H1 (cell line): Measurements from ENCODE around the gene KISS1.

ENCODE experiments used
- CREB1 ChIP-seq: IDR thresholded peaks from 2 replicates; pipeline ENCODE4 v1.6.1; 2012; ENCODE audit warnings: inconsistent platforms
- HDAC2 ChIP-seq, 2 experiments: fragments of 300-600 bp in 1 of 2; sonication (generic) in 1 of 2; IDR thresholded peaks; 2 replicates each; pipeline ENCODE4 v1.6.1; 2011 to 2012; ENCODE audit warnings: low read depth in 2 of 2, low read length in 2 of 2, mild to moderate bottlenecking in 2 of 2, moderate library complexity in 2 of 2, borderline replicate concordance in 1 of 2, inconsistent platforms in 1 of 2
- MAX ChIP-seq: IDR thresholded peaks from 2 replicates; pipeline ENCODE4 v1.6.1; 2012; ENCODE audit warnings: inconsistent platforms
- RAD21 ChIP-seq, 2 experiments: IDR thresholded peaks in 1 of 2; conservative IDR thresholded peaks in 1 of 2; 2 replicates each; pipeline ENCODE4 v1.6.1; 2011; ENCODE audit warnings: low read depth in 2 of 2, low read length in 2 of 2, improper control_type of control experiment in 1 of 2, inconsistent platforms in 1 of 2, mild to moderate bottlenecking in 1 of 2, moderate library complexity in 1 of 2
- SIN3A ChIP-seq, 2 experiments: IDR thresholded peaks in 1 of 2; conservative IDR thresholded peaks in 1 of 2; 2 replicates each; pipeline ENCODE4 v1.6.1; 2011 to 2012; ENCODE audit warnings: low read length in 2 of 2, improper control_type of control experiment in 1 of 2, low read depth in 1 of 2, mild to moderate bottlenecking in 1 of 2
- TF ChIP-seq, protein P1 (sequence below): IDR thresholded peaks from 2 replicates; pipeline ENCODE4 v1.6.1; 2012; ENCODE audit warnings: low read length, inconsistent platforms

GRCh38 chr1:204152310-204153044 lies 43.8 kb downstream of the KISS1 start:
- TF ChIP-seq HDAC2 (IDR thresholded peaks at IDR 0.05; ENCODE audit: borderline replicate concordance in 1 of 2, low read depth in 2 of 2, low read length in 2 of 2) (no peak), RAD21 (IDR thresholded peaks at IDR 0.05 in 1 of 2, conservative IDR thresholded peaks at IDR 0.05 in 1 of 2; ENCODE audit: low read depth in 2 of 2, low read length in 2 of 2) (no peak), SIN3A (conservative IDR thresholded peaks at IDR 0.05 in 1 of 2, IDR thresholded peaks at IDR 0.05 in 1 of 2; ENCODE audit: low read depth in 1 of 2, low read length in 2 of 2) (no peak), MAX (no peak), CREB1 (no peak; the same call in 1 of the 2 replicates)
- TF ChIP-seq, protein P1, sequence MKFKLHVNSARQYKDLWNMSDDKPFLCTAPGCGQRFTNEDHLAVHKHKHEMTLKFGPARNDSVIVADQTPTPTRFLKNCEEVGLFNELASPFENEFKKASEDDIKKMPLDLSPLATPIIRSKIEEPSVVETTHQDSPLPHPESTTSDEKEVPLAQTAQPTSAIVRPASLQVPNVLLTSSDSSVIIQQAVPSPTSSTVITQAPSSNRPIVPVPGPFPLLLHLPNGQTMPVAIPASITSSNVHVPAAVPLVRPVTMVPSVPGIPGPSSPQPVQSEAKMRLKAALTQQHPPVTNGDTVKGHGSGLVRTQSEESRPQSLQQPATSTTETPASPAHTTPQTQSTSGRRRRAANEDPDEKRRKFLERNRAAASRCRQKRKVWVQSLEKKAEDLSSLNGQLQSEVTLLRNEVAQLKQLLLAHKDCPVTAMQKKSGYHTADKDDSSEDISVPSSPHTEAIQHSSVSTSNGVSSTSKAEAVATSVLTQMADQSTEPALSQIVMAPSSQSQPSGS: no peak
